Urinary bladder (tissue), 4 donors: ENCODE data around the gene PLA2G7. TPM values are rescaled to one million over a fixed set of nuclear protein-coding genes. Genes with fewer than 3 reads are reported as not detected.
"Not testable (repeated sequence)": the region's sequence is repeated elsewhere in the genome, so short reads cannot be mapped to it uniquely, and the experiment has no call there.

Experiments
- DNase-seq: peaks from one replicate; pipeline ENCODE4 v3.0.0-alpha.2; 2015; ENCODE audit errors: extremely low spot score
- H3K27ac ChIP-seq: one replicate; pipeline ENCODE4 v1.5.1; 2013; ENCODE audit warnings: low read depth, mild to moderate bottlenecking, moderate library complexity
- H3K36me3 ChIP-seq: one replicate; pipeline ENCODE4 v1.6.1; 2013; ENCODE audit warnings: mild to moderate bottlenecking, moderate library complexity; ENCODE audit not compliant: insufficient read depth
- H3K4me1 ChIP-seq: one replicate; pipeline ENCODE4 v1.6.1; 2013; ENCODE audit warnings: mild to moderate bottlenecking, moderate library complexity; ENCODE audit not compliant: insufficient read depth
- H3K4me3 ChIP-seq: one replicate; pipeline ENCODE4 v1.5.1; 2013; ENCODE audit warnings: low read depth, low read length
- WGBS: extraction: QIAGEN DNeasy Blood & Tissue Kit; methylation state at CpG from one replicate; pipeline ENCODE4 v1.1.7; 2013; 5-methylcytosine and 5-hydroxymethylcytosine counted together
- polyA plus RNA-seq: library from polyadenylated mRNA; stranded (reverse); fragments of 200-250 nt; gene quantifications from one replicate; pipeline ENCODE4 v1.2.3, GENCODE V29; 2013
- total RNA-seq: library from RNA; depleted of rRNA; stranded (reverse); fragments of >200 nt; gene quantifications from one replicate; pipeline ENCODE4 v1.2.3, GENCODE V29; 2014
- donor health status: healthy with polysubstance abuse.
- donor health status: healthy.

The PLA2G7 gene
- total and polyA plus RNA-seq, 2 donors: 0.77 to 2.7 TPM

GRCh38 chr6:46760925-46761324 lies 25.8 kb upstream of the PLA2G7 start:
- 62% methylated on average over 3 of the region's 3 CpGs for WGBS
- H3K27ac ChIP-seq: no peak overlapping the region
- H3K36me3 ChIP-seq: no peaks in the 10 kb centered on the region
- H3K4me3 ChIP-seq: no peak overlapping the region
- DNase-seq: no peak
- no peaks in the 10 kb centered on the region for H3K4me1 ChIP-seq

- Histone ChIP-seq H3K27ac (no peak overlapping the region), H3K4me3 (no peak overlapping the region), H3K36me3 (no peaks in the 10 kb centered on the region), H3K4me1 (no peaks in the 10 kb centered on the region)
- no peak for DNase-seq
- WGBS: 93% methylated on average over 4 of the region's 4 CpGs
These were observed 24.0 kb upstream of the PLA2G7 start for GRCh38 chr6:46758960-46759753.

GRCh38 chr6:46757214-46757596 lies 22.0 kb upstream of the PLA2G7 start:
- WGBS: 83% methylated on average over 2 of the region's 2 CpGs
- no peak overlapping the region for H3K27ac ChIP-seq
- H3K4me3 ChIP-seq: no peak overlapping the region
- no peaks in the 10 kb centered on the region for H3K4me1 ChIP-seq
- H3K36me3 ChIP-seq: no peaks in the 10 kb centered on the region
- DNase-seq: no peak

GRCh38 chr6:46756469-46757213 lies 21.5 kb upstream of the PLA2G7 start:
- 51% methylated on average over 7 of the region's 7 CpGs for WGBS
- no peak overlapping the region for H3K27ac ChIP-seq
- H3K4me3 ChIP-seq: no peak overlapping the region
- DNase-seq: no peak
- no peaks in the 10 kb centered on the region for H3K4me1 ChIP-seq
- H3K36me3 ChIP-seq: no peaks in the 10 kb centered on the region

GRCh38 chr6:46755865-46756264 lies 20.7 kb upstream of the PLA2G7 start:
- Histone ChIP-seq H3K27ac (no peak overlapping the region), H3K4me3 (no peak overlapping the region), H3K4me1 (no peaks in the 10 kb centered on the region), H3K36me3 (no peaks in the 10 kb centered on the region)
- DNase-seq: no peak
- 37% methylated on average over 1 of the region's 1 CpG for WGBS

GRCh38 chr6:46751658-46752057 lies 16.5 kb upstream of the PLA2G7 start:
- no peak for DNase-seq
- Histone ChIP-seq H3K4me1 (no peaks in the 10 kb centered on the region), H3K4me3 (no peak overlapping the region), H3K27ac (no peak overlapping the region), H3K36me3 (no peaks in the 10 kb centered on the region)
- WGBS: 89% methylated on average over 3 of the region's 3 CpGs

GRCh38 chr6:46749731-46750130 lies 14.6 kb upstream of the PLA2G7 start:
- H3K4me1 ChIP-seq: no peaks in the 10 kb centered on the region
- DNase-seq: no peak
- H3K27ac ChIP-seq: no peak overlapping the region
- H3K4me3 ChIP-seq: no peak overlapping the region
- 78% methylated on average over 5 of the region's 5 CpGs for WGBS
- H3K36me3 ChIP-seq: no peaks in the 10 kb centered on the region

GRCh38 chr6:46748940-46749503 lies 13.8 kb upstream of the PLA2G7 start:
- 97% methylated on average over 5 of the region's 5 CpGs for WGBS
- H3K4me1 ChIP-seq: no peaks in the 10 kb centered on the region
- DNase-seq: no peak
- no peaks in the 10 kb centered on the region for H3K36me3 ChIP-seq
- H3K4me3 ChIP-seq: no peak overlapping the region
- H3K27ac ChIP-seq: no peak overlapping the region

- no peaks in the 10 kb centered on the region for H3K36me3 ChIP-seq
- 53% methylated on average over 1 of the region's 1 CpG for WGBS
- DNase-seq: no peak
- no peak within 1 kb of the TSS for H3K27ac ChIP-seq
- no peak within 1 kb of the TSS for H3K4me3 ChIP-seq
- H3K4me1 ChIP-seq: no peaks in the 10 kb centered on the region
These were observed 11.5 kb upstream of the PLA2G7 start, which contains the start of gene ANKRD66 for GRCh38 chr6:46746696-46747095. Gene ANKRD66, plus strand, starts transcription at chr6:46746933. Its CDS starts 5,016 bp downstream, at chr6:46751949.

GRCh38 chr6:46745973-46746372 lies 10.8 kb upstream of the PLA2G7 start:
- 71% methylated on average over 2 of the region's 2 CpGs for WGBS
- no peaks in the 10 kb centered on the region for H3K4me1 ChIP-seq
- no peak for DNase-seq
- no peak overlapping the region for H3K27ac ChIP-seq
- H3K4me3 ChIP-seq: no peak overlapping the region
- H3K36me3 ChIP-seq: no peaks in the 10 kb centered on the region

- not testable (repeated sequence) for H3K36me3 ChIP-seq, H3K4me3 ChIP-seq, H3K27ac ChIP-seq, H3K4me1 ChIP-seq, DNase-seq
- WGBS: 83% methylated on average over 3 of the region's 3 CpGs
These were observed 9.1 kb upstream of the PLA2G7 start for GRCh38 chr6:46744159-46744725.

- no peaks in the 10 kb centered on the region for H3K4me1 ChIP-seq
- no peaks in the 10 kb centered on the region for H3K36me3 ChIP-seq
- no peak overlapping the region for H3K4me3 ChIP-seq
- no peak overlapping the region for H3K27ac ChIP-seq
- WGBS: 85% methylated on average over 1 of the region's 1 CpG
- DNase-seq: no peak
These were observed 8.4 kb upstream of the PLA2G7 start for GRCh38 chr6:46743425-46744158.

GRCh38 chr6:46741910-46742309 lies 6.7 kb upstream of the PLA2G7 start:
- no peak for DNase-seq
- WGBS: 95% methylated on average over 4 of the region's 4 CpGs
- no peak overlapping the region for H3K27ac ChIP-seq
- no peak overlapping the region for H3K4me3 ChIP-seq
- no peaks in the 10 kb centered on the region for H3K4me1 ChIP-seq
- no peaks in the 10 kb centered on the region for H3K36me3 ChIP-seq
